ENCODE data around the gene CCDC93.
"Not testable (repeated sequence)": the region's sequence is repeated elsewhere in the genome, so short reads cannot be mapped to it uniquely, and the experiment has no call there.

The CCDC93 gene

GRCh38 chr2:118045286-118045685 is 31.4 kb upstream of the CCDC93 start:
- DNase-seq = no peak

- no peak for DNase-seq
Measured at GRCh38 chr2:118044854-118045253, 31.0 kb upstream of the CCDC93 start.

GRCh38 chr2:118044103-118044716 is 30.3 kb upstream of the CCDC93 start:
- no peak for DNase-seq

- DNase-seq = peak; percentile 50
Measured at GRCh38 chr2:118040891-118041290, 27.0 kb upstream of the CCDC93 start.

GRCh38 chr2:118032169-118033013 is 18.5 kb upstream of the CCDC93 start:
- peak; percentile 69 for DNase-seq

GRCh38 chr2:118031566-118031965 is 17.7 kb upstream of the CCDC93 start:
- DNase-seq = no peak

GRCh38 chr2:118029025-118029424 is 15.2 kb upstream of the CCDC93 start:
- DNase-seq = no peak

- DNase-seq = no peak
Measured at GRCh38 chr2:118021356-118021755, 7.5 kb upstream of the CCDC93 start.

DNA sequence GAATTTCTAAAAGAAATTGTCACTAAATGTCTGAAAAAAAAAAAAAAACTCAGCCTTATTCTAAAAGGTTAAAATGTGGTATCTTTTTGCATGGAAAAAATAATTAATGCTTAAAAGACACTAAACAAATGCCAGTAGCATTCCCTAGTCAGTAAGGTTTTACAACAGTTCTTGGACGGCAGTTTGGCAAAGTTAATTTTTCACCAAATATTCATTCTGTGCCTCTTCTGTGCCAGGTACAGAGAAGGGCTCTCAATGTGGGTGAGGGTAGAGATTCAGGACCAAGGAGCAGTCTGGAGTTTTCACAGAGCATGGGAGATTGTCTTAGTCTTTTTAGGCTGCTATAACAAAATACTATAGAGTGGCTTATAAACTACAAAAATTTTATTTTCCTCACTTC is 6.0 kb upstream of the CCDC93 start:
- no peak for DNase-seq

DNA sequence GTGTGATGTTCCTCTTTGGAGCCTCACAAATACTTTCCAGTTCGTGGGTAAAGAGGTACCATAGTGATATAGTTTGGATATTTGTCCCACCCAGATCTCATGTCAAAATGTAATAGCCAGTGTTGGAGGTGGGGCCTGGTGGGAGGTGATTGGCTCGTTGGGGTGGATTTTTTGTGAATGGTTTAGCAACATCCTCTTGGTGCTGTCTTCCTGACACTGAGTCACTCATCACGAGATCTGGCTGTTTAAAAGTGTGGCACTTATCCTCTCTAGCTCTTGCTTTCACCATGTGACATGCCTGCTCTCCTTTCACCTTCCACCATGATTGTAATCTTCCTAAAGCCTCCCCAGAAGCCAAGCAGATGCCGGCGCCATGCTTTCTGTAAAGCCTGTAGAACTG is 3.0 kb upstream of the CCDC93 start:
- DNase-seq = peak; percentile 31

DNA sequence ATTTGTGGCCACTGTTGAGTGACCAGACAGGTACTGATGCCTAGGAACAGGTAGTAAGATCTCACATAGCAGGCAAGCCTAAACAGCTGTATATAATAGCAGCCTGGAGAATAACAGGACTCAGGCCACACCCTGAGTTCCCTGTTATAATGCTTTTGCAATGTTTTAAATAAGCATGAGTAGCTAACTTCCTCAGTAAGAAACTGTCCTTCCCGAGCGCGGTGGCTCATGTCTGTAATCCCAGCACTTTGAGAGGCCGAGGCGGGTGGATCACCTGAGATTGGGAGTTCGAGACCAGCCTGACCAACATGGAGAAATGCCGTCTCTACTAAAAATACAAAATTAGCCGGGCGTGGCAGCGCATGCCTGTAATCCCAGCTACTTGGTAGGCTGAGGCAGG is 1.9 kb upstream of the CCDC93 start:
- not testable (repeated sequence) for DNase-seq

DNA sequence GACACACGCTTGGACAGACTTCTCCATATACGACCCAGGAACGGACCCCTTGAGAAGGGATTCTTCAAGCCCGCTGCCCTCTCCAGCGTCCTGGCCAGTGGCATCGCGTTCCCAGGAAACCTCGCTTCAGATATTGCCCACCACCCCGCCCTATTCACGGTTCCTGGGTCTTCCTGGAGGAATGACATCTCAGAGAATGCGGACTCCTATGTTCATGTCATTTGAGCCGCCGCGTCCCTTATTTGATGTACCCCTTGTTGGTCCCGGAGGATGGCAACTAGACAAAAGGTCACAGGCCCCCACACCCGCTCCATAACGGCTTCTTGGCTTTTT is 588 bp upstream of the CCDC93 start:
- DNase-seq = no peak

DNA sequence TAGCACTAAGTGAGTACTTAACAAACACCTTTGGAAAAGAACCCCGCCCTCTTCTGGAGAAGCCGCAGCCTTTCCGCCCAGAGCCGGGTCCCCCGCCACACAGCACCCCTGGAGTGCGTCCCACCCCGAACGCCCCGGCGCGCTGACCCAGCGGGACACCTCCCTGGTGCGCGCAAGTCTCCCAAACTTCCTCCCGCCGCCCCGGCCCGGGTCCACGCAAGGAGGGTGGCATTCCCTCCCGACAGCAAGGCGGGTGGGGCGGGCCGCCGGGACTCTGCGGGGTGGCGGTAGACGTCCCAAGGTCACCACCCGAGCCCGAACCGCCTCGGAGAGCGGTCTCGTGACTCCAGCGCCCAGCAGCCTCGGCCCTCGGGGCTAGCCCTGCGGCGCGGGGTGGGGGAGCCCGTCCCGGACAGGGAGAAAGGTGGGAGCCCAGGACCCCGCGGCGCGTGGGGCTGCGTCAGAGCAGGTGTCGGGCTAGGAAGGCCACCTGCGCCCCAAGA is 598 bp downstream of the CCDC93 start:
- peak; percentile 56 for DNase-seq

DNA sequence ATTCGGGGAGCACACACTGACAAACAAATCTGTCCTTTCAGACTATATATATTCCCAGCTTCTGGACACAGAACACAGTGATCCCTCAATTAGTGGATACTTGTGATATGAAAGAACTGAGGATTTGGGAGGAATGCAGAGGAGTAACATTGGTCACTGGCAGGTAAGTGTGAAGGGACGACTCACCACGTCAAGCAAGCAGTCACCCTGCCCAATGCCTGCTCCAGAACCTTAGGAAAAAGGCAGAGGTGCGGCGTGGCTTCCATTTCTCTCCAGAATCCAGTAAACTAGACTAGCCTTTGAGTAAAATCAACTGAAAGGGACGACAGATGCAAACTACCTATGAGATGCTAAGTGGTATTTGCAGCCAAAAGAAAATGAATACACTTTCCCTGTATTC is 1.1 kb downstream of the CCDC93 start:
- no peak for DNase-seq

GRCh38 chr2:118010473-118010872 is 3.4 kb downstream of the CCDC93 start:
- DNase-seq = peak; percentile 43

GRCh38 chr2:118006861-118007260 is 7.0 kb downstream of the CCDC93 start:
- DNase-seq = no peak

- no peak for DNase-seq
Measured at GRCh38 chr2:118006326-118006725, 7.5 kb downstream of the CCDC93 start.

- DNase-seq = peak; percentile 89
Measured at GRCh38 chr2:118003396-118003824, 10.5 kb downstream of the CCDC93 start.

GRCh38 chr2:118000041-118000440 is 13.8 kb downstream of the CCDC93 start:
- no peak for DNase-seq

DNA sequence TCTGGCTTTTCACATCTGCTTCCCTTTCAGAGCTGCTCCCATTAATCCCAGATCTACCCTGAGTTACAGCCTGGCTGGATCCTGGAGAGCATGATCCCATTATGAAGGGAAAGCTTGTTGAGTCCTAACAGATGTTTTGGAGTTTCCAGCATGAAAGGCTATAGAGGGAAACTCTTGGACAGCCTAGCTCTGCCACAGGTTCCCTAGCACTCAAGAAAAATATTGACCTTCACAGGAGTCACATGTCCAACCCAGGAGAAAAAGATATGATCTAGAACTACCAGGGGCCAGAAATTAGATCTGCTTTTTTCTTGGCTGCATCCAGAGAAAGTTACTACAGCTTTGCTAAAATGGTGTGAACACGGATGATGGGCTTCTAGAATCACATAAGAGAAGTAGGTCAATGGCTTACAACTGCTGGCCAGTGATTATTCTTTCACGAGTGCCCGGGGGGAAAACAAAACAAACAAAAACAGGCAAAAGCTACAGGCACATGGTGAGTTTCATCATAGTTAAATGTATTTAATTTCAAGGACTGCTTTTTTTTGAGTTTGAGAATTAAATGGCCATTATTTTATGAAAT is 15.9 kb downstream of the CCDC93 start:
- no peak for DNase-seq

DNA sequence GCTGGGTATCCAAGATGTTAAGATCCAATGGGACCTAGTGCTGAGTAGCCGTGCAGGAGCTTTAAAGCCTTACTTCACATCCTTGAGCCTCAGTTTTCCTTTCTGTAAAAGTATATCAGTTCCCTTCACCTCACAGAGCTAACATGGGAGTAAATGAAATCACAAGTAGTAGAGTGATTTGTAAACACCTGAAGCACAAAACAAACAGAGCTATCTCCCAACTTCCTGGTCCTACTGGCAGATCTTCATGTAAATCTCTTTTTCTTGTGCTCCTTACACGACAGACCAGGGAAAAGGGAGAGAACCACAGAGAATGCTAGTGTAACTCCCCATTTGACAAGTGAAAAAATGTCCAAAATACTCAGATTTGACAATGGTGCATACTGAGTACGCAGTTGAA is 17.3 kb downstream of the CCDC93 start:
- no peak for DNase-seq

DNA sequence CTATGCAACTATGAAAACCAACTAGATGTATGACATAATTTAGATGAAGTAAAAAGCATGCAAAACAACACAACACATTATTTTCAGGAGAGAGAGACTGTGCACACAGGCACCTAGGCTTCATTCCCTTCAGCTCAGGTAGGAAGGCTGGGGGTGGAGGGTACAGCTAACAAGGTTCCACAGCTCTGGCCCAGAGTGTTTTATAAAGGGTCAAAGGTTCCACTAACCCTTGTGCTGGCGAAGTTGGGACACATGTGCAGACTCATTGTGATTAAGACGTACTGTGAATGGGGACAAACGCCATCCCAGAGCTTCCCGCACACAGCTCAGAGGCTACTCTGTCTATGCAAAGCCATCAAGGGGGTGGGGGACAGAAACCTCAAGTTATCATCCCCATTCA is 19.1 kb downstream of the CCDC93 start:
- DNase-seq = no peak

DNA sequence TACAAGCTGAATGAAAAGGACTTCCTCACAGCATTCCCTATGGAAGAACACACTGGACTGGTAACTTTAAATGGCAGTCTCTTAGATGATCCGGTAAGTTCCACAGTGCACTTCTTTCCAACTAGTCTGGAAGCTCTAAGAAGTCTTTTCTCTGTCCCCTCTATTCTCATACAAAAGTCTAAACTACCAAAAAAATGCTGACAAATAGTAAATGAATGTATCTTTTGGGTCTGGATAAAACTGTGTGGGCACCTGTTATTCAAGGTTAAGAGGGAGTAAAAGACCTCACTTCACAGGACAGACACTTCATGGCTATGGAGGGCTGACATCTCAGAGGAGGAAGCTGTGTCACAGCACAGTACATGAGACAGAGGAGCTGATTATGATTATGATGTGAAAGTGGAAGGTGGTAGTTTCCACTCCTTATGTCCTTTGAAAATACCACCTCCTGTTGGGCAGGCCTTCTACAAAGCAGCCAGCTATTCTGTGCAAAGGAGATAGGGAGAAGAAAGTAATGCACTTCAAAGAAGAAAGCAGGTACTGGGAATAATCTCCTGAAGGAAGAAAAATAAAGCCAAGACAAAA is 23.9 kb downstream of the CCDC93 start:
- no peak for DNase-seq

GRCh38 chr2:117987121-117987520 is 26.7 kb downstream of the CCDC93 start:
- DNase-seq = no peak

Data from hematopoietic multipotent progenitor cell treated with erythropoietin and hydrocortisone succinate and interleukin-3 and kit ligand, for 4 days (in vitro differentiated cells).